Fibroblast of lung (primary cell): ENCODE measurements around the gene RREB1. TPM values are rescaled to one million over a fixed set of nuclear protein-coding genes. Genes with fewer than 3 reads are reported as not detected.

Source experiments
- DNase-seq, 2 donors: peaks; one replicate each; pipeline versions ENCODE4 v3.0.0 to v3.0.0-alpha.2; 2010; ENCODE audit warnings: low read depth in 2 of 2
- H2AFZ ChIP-seq: 2 replicates; pipeline ENCODE4 v1.5.1; 2012; ENCODE audit warnings: low read length, control low read depth, inconsistent platforms
- H3K27ac ChIP-seq: 2 replicates; pipeline ENCODE4 v1.5.1; 2011; ENCODE audit warnings: low read length, control low read depth; ENCODE audit not compliant: insufficient read depth
- H3K27me3 ChIP-seq: 2 replicates; pipeline ENCODE4 v1.5.1; 2011; ENCODE audit warnings: mild to moderate bottlenecking, low read length; ENCODE audit not compliant: control insufficient read depth, insufficient read depth
- H3K36me3 ChIP-seq: 2 replicates; pipeline ENCODE4 v1.5.1; 2011; ENCODE audit warnings: low read length; ENCODE audit not compliant: control insufficient read depth, insufficient read depth
- H3K4me1 ChIP-seq: 2 replicates; pipeline ENCODE4 v1.5.1; 2011; ENCODE audit warnings: low read length; ENCODE audit not compliant: control insufficient read depth, insufficient read depth; ENCODE audit errors: extremely low read depth
- H3K4me2 ChIP-seq: 2 replicates; pipeline ENCODE4 v1.5.1; 2011; ENCODE audit warnings: low read length, control low read depth; ENCODE audit not compliant: insufficient read depth; ENCODE audit errors: extremely low read depth
- H3K4me3 ChIP-seq, 4 experiments: fragments of 200-600 bp in 1 of 4; sonication (generic) in 1 of 4; replicated peaks in 1 of 4; 2 replicates each; pipeline ENCODE4 v1.5.1; 2011 to 2016; ENCODE audit warnings: low read length in 4 of 4, low read depth in 3 of 4, mild to moderate bottlenecking in 3 of 4, control low read depth in 2 of 4, inconsistent platforms in 1 of 4, mixed read lengths in 1 of 4; ENCODE audit not compliant: insufficient read depth in 1 of 4; ENCODE audit errors: control extremely low read depth in 1 of 4
- H3K79me2 ChIP-seq: 2 replicates; pipeline ENCODE4 v1.5.1; 2012; ENCODE audit warnings: mild to moderate bottlenecking, low read length, inconsistent platforms; ENCODE audit not compliant: control insufficient read depth, insufficient read depth
- H3K9ac ChIP-seq: 2 replicates; pipeline ENCODE4 v1.5.1; 2011; ENCODE audit warnings: mild to moderate bottlenecking, low read length, control low read depth; ENCODE audit not compliant: insufficient read depth
- H3K9me3 ChIP-seq: 2 replicates; pipeline ENCODE4 v1.5.1; 2012; ENCODE audit warnings: low read depth, low read length; ENCODE audit not compliant: control insufficient read depth, insufficient read depth
- H4K20me1 ChIP-seq: 2 replicates; pipeline ENCODE4 v1.5.1; 2011; ENCODE audit warnings: low read length; ENCODE audit not compliant: control insufficient read depth, insufficient read depth; ENCODE audit errors: extremely low read depth
- EZH2 ChIP-seq: IDR thresholded peaks from 2 replicates; pipeline ENCODE4 v1.5.1; 2012; ENCODE audit warnings: low read length, control low read depth, mild to moderate bottlenecking; ENCODE audit errors: missing control alignments
- polyA plus RNA-seq, 2 donors: library from polyadenylated mRNA; depleted of rRNA in 1 of 2; stranded (reverse) in 1 of 2; unstranded in 1 of 2; fragments of >200 nt; gene quantifications; 2 replicates each; pipeline ENCODE4 v1.2.1, GENCODE V29; 2011 to 2012; ENCODE audit warnings: missing spikeins in 1 of 2
- total RNA-seq: library from RNA; depleted of rRNA; stranded (reverse); fragments of >200 nt; gene quantifications from 2 replicates; pipeline ENCODE4 v1.2.1, GENCODE V29; 2014
- TF ChIP-seq, protein P1 (sequence below), 2 donors: IDR thresholded peaks in 1 of 2; conservative IDR thresholded peaks in 1 of 2; 1 replicate in 1 of 2; 2 replicates in 1 of 2; pipeline ENCODE4 v1.5.1; 2011 to 2012; ENCODE audit warnings: low read length in 2 of 2, control low read depth in 1 of 2, inconsistent platforms in 1 of 2, low read depth in 1 of 2, mild to moderate bottlenecking in 1 of 2

The RREB1 gene
- total and polyA plus RNA-seq, 2 donors (not counting 1 experiment from before 2014, with no cell fraction given): 2.4 to 18.8 TPM

DNA sequence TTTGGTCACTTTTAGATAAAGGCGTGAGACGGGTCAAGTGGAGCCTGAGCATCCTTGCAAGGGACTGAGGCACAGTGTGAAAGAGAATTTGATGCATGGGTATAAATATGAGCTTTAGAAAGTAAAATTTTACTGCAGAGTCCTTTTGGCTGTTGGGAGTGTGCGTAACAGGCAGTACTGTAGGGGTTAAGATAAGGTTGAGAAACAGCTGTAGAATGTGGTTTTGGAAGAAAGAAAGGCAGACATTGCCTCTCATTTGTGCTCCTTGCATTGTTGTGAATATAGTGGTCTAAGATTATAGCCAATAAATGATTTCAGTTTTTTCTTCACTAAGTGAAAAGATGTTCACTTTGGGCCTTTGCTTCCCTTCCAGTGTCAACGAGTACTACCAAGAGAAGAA, 73.0 kb downstream of the RREB1 start:
- no peak overlapping the region for H3K4me2 ChIP-seq
- no peaks in the 10 kb centered on the region for H3K4me1 ChIP-seq
- no peaks in the 10 kb centered on the region for H3K9me3 ChIP-seq
- no peak for TF ChIP-seq EZH2
- TF ChIP-seq, protein P1, sequence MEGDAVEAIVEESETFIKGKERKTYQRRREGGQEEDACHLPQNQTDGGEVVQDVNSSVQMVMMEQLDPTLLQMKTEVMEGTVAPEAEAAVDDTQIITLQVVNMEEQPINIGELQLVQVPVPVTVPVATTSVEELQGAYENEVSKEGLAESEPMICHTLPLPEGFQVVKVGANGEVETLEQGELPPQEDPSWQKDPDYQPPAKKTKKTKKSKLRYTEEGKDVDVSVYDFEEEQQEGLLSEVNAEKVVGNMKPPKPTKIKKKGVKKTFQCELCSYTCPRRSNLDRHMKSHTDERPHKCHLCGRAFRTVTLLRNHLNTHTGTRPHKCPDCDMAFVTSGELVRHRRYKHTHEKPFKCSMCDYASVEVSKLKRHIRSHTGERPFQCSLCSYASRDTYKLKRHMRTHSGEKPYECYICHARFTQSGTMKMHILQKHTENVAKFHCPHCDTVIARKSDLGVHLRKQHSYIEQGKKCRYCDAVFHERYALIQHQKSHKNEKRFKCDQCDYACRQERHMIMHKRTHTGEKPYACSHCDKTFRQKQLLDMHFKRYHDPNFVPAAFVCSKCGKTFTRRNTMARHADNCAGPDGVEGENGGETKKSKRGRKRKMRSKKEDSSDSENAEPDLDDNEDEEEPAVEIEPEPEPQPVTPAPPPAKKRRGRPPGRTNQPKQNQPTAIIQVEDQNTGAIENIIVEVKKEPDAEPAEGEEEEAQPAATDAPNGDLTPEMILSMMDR (conservative IDR thresholded peaks at IDR 0.05 in 1 of 2, IDR thresholded peaks at IDR 0.05 in 1 of 2; ENCODE audit: low read depth in 1 of 2, low read length in 2 of 2): no peak
- no peaks in the 10 kb centered on the region for H3K27me3 ChIP-seq
- DNase-seq: no peak
- peaks cover 16% of the 10 kb centered on the region for H3K79me2 ChIP-seq
- H3K9ac ChIP-seq: no peak overlapping the region
- no peak overlapping the region for H3K27ac ChIP-seq
- H3K4me3 ChIP-seq: no peak overlapping the region
- no peaks in the 10 kb centered on the region for H4K20me1 ChIP-seq
- H2AFZ ChIP-seq: no peak overlapping the region
- H3K36me3 ChIP-seq: peaks cover 7% of the 10 kb centered on the region

DNA sequence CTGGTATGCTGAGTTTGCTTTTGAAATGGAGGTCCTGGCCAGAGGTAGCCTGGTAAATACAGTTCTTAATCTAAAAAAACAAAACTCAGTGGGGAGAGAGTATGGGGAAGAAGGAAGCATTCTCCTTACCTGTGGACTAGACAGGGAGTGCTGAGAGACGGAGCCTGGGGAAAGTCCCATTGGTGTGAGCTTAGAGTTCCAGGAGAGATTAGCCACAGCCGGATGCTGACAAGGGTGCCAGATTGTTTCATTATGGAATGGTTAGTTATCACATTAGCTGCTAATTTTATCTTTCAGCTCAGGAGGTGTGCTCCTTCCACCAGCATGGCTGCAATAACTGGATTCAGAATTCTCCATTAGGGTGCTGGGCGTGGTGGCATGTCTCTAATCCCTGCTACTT, 75.9 kb downstream of the RREB1 start:
- no peak overlapping the region for H2AFZ ChIP-seq
- H3K36me3 ChIP-seq: peaks cover 10% of the 10 kb centered on the region
- peaks cover 13% of the 10 kb centered on the region for H3K79me2 ChIP-seq

DNA sequence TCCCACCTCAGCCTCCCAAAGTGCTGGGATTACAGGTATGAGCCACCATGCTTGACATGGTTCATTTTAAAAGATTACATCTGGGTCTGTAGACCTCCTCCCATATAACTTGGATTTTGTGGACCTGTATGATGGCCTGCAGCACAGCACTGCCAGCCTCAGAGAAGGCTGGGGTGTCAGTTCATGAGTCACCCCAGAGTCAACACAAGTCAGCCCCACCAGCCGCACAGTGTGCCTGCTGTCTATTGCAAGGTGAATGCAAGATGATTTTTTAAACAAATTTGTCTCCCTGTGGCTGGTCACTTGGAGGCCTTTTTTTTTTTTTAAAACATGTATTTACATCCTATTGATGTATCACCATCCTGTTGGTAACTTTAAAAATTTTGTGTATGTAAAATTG, 76.7 kb downstream of the RREB1 start:
- Histone ChIP-seq H3K9ac (no peak overlapping the region), H2AFZ (no peak overlapping the region), H3K4me1 (no peaks in the 10 kb centered on the region), H3K27me3 (no peaks in the 10 kb centered on the region), H3K4me2 (no peak overlapping the region), H3K27ac (no peak overlapping the region), H3K4me3 (no peak overlapping the region), H4K20me1 (no peaks in the 10 kb centered on the region), H3K9me3 (no peaks in the 10 kb centered on the region), H3K79me2 (peaks cover 13% of the 10 kb centered on the region), H3K36me3 (peaks cover 15% of the 10 kb centered on the region)
- TF ChIP-seq, protein P1 (conservative IDR thresholded peaks at IDR 0.05 in 1 of 2, IDR thresholded peaks at IDR 0.05 in 1 of 2; ENCODE audit: low read depth in 1 of 2, low read length in 2 of 2): no peak
- no peak for TF ChIP-seq EZH2
- DNase-seq: no peak

More for the DNA sequence above, 75.9 kb downstream of the RREB1 start:
- no peak for DNase-seq
- H3K9ac ChIP-seq: no peak overlapping the region
- H3K4me2 ChIP-seq: no peak overlapping the region
- H3K4me1 ChIP-seq: no peaks in the 10 kb centered on the region
- H3K9me3 ChIP-seq: no peaks in the 10 kb centered on the region
- H4K20me1 ChIP-seq: no peaks in the 10 kb centered on the region
- H3K4me3 ChIP-seq: no peak overlapping the region
- TF ChIP-seq EZH2: no peak
- TF ChIP-seq, protein P1 (conservative IDR thresholded peaks at IDR 0.05 in 1 of 2, IDR thresholded peaks at IDR 0.05 in 1 of 2; ENCODE audit: low read depth in 1 of 2, low read length in 2 of 2): no peak
- no peak overlapping the region for H3K27ac ChIP-seq
- H3K27me3 ChIP-seq: no peaks in the 10 kb centered on the region
